Progenitor cell of endocrine pancreas (in vitro differentiated cells): ENCODE results near the gene RPL36A. TPM values are rescaled to one million over a fixed set of nuclear protein-coding genes. Genes with fewer than 3 reads are reported as not detected.

Experiments used
- DNase-seq: peaks from one replicate; pipeline ENCODE4 v3.0.0; 2021; ENCODE audit warnings: low spot score; ENCODE audit not compliant: unreplicated experiment
- H3K27ac Mint-ChIP-seq: 2 replicates; pipeline ENCODE4 v1.8.0; 2021; ENCODE audit warnings: mild to moderate bottlenecking, moderate library complexity, mixed read lengths
- H3K27me3 Mint-ChIP-seq: 2 replicates; pipeline ENCODE4 v1.8.0; 2021; ENCODE audit warnings: mixed read lengths
- H3K36me3 Mint-ChIP-seq: 2 replicates; pipeline ENCODE4 v1.8.0; 2022; ENCODE audit warnings: mixed read lengths; ENCODE audit not compliant: insufficient read depth
- H3K4me1 Mint-ChIP-seq: 2 replicates; pipeline ENCODE4 v1.8.0; 2021; ENCODE audit warnings: low read depth, mixed read lengths
- H3K4me3 Mint-ChIP-seq: 2 replicates; pipeline ENCODE4 v1.8.0; 2021; ENCODE audit warnings: low read depth, mild to moderate bottlenecking, moderate library complexity, mixed read lengths
- H3K9me3 Mint-ChIP-seq: 2 replicates; pipeline ENCODE4 v1.8.0; 2021; ENCODE audit warnings: low read depth, mixed read lengths
- total RNA-seq: library from RNA; stranded (reverse); gene quantifications from 2 replicates; pipeline ENCODE4 v1.2.1, GENCODE V29; 2021
- TF ChIP-seq, protein P1 (sequence below): fragments of 200-600 bp; sonication (generic); IDR thresholded peaks from one replicate; pipeline ENCODE4 v1.5.0; 2021; ENCODE audit warnings: antibody characterized with exemption, mild to moderate bottlenecking; ENCODE audit not compliant: unreplicated experiment

The RPL36A gene
- total RNA-seq, 1 donor from 2014 or later = 306 TPM

DNA sequence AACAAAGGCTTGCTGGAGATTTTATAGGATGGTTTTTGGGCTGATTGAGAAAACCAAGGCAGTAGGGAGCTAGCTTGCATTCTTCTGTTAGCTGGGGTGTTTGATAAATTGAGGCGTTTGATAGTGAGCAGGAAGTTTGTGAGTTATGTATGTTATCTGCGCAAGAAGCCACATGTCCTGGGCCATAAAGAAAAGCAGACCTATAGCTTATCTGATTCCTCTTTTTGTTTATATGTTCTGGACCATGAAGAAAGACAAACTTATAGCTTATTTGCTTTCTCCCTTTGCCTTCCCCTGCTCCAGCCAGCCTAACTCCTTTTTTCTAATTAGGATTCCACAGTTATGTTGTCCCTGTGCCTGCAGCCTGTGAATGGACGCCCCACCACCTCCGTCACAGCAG lies 26.4 kb downstream of the RPL36A start:
- Mint-ChIP-seq H3K36me3 (peaks cover 15% of the 10 kb centered on the region), H3K4me1 (peaks cover 27% of the 10 kb centered on the region), H3K9me3 (peaks cover 34% of the 10 kb centered on the region), H3K27me3 (no peaks in the 10 kb centered on the region), H3K27ac (peak overlapping the region; percentile 100), H3K4me3 (peak overlapping the region; percentile 86)
- DNase-seq = no peak
- TF ChIP-seq, protein P1, sequence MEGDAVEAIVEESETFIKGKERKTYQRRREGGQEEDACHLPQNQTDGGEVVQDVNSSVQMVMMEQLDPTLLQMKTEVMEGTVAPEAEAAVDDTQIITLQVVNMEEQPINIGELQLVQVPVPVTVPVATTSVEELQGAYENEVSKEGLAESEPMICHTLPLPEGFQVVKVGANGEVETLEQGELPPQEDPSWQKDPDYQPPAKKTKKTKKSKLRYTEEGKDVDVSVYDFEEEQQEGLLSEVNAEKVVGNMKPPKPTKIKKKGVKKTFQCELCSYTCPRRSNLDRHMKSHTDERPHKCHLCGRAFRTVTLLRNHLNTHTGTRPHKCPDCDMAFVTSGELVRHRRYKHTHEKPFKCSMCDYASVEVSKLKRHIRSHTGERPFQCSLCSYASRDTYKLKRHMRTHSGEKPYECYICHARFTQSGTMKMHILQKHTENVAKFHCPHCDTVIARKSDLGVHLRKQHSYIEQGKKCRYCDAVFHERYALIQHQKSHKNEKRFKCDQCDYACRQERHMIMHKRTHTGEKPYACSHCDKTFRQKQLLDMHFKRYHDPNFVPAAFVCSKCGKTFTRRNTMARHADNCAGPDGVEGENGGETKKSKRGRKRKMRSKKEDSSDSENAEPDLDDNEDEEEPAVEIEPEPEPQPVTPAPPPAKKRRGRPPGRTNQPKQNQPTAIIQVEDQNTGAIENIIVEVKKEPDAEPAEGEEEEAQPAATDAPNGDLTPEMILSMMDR = no peak

DNA sequence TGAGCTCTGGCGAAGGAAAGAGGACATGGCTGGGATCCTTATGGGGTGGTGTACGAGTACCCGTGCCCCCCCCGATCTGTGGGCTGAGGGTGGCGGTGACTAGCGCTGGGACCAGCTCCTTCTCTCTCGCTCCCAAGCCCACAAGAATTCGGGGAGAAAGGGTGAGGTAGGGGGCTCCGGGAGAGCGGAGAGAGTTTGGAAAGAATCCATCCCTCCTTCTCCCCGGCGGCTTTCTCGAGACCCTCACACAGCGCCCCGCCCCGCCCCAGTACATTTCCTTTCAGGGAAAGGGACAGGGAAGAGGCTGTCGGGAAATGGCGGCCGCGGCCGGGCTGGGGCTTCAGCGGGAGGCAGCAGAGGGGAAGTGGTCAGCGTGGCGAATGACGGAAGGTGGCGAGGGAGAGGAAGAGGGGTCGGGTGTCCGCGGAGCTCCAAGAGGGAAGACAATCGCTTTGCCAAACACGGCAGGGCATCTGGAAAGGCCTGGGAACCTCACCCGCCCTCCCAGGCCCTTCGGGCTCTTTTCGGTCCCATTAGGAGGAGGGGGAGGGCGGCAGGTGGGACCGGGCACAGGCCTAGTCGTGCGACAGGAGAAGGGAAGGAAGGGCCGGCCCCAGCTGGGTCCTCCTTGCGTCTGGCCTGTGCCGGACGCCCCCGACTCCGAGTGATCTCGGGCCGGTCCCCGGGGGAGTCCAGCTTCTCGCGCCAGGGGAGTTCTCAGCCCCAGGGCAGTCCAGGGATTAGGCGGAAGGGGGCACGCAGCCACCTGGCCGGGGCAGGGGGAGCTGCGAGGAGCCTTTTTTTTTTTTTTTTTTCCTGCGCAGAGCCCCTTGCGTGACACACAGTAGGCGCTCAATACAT lies 27.4 kb downstream of the RPL36A start:
- Mint-ChIP-seq H3K27me3 (no peaks in the 10 kb centered on the region), H3K27ac (peak overlapping the region; percentile 100), H3K9me3 (peaks cover 25% of the 10 kb centered on the region), H3K4me3 (peak overlapping the region; percentile 86), H3K36me3 (peaks cover 7% of the 10 kb centered on the region), H3K4me1 (peaks cover 28% of the 10 kb centered on the region)
- peak; percentile 25 for DNase-seq
- TF ChIP-seq, protein P1 = no peak

DNA sequence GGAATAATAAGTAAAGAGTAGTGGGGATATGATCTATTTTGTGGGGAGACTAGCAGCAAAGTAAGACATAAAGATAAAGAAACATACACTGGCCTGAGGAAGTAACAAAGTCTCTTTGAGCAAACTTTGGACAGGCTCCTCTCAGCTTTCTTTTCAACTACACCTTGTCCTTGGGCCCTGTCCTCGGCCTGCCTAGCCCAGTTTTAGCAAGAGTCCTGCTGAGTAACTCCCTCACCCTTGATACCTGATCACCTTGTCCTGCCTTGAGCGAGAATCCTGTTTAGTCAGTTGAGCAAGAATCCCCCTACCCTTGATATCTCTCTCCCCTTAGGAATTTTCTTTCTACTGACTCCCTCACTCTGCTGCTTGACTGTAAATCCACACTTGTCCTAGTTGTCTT lies 28.7 kb downstream of the RPL36A start:
- DNase-seq = no peak
- TF ChIP-seq, protein P1 = no peak
- peaks cover 7% of the 10 kb centered on the region for H3K36me3 Mint-ChIP-seq
- H3K4me1 Mint-ChIP-seq = peaks cover 28% of the 10 kb centered on the region
- H3K27ac Mint-ChIP-seq = no peak overlapping the region
- H3K27me3 Mint-ChIP-seq = no peaks in the 10 kb centered on the region
- H3K9me3 Mint-ChIP-seq = peaks cover 25% of the 10 kb centered on the region
- H3K4me3 Mint-ChIP-seq = peak overlapping the region; percentile 86

DNA sequence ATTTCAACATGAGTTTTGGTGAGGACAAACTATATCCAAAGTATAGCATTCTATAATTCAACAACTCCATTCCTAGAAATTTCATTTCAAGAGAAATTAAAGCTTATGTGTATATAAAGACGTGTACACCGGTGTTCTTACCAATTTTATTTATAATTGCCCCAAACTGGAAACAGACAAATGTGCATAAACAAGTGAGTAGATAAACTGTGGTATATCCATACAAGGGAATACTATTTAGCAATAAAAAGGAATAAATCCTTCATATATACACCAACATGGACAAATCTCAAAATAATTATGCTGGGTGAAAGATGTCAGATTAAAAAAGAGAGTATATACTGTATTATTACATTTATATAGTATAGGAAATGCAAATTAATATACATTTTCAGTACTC lies 37.1 kb downstream of the RPL36A start:
- H3K9me3 Mint-ChIP-seq = peaks cover 24% of the 10 kb centered on the region
- no peak for DNase-seq
- H3K36me3 Mint-ChIP-seq = peaks cover 36% of the 10 kb centered on the region
- TF ChIP-seq, protein P1 = no peak
- H3K4me3 Mint-ChIP-seq = no peak overlapping the region
- H3K27ac Mint-ChIP-seq = no peak overlapping the region
- no peaks in the 10 kb centered on the region for H3K27me3 Mint-ChIP-seq
- H3K4me1 Mint-ChIP-seq = peaks cover 9% of the 10 kb centered on the region

DNA sequence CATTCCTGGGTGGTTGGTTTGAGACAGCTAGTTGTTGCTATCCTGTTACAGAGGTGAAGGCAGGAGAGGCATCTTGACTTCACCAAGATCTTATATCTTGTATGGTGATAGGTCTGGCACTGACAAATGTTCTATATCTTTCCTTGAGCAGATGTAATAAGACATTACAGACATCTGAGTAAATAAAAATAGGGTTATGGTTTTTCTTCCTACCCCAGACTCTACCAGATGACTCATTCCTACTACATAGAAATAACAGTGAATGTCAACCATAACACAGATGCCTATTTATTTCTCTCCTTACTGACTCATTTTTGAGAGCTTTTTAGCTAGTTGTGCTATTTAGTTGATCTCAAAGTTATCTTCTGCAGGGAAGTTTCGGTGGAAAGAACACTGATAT lies 39.1 kb downstream of the RPL36A start:
- H3K4me3 Mint-ChIP-seq = no peak overlapping the region
- no peak overlapping the region for H3K27ac Mint-ChIP-seq
- peaks cover 35% of the 10 kb centered on the region for H3K36me3 Mint-ChIP-seq
- H3K4me1 Mint-ChIP-seq = peaks cover 9% of the 10 kb centered on the region
- H3K27me3 Mint-ChIP-seq = no peaks in the 10 kb centered on the region
- TF ChIP-seq, protein P1 = no peak
- H3K9me3 Mint-ChIP-seq = peaks cover 24% of the 10 kb centered on the region
- DNase-seq = no peak
